ACHN (cell line): ENCODE measurements around the gene MEMO1.
"Not testable (repeated sequence)": the region's sequence is repeated elsewhere in the genome, so short reads cannot be mapped to it uniquely, and the experiment has no call there.

ENCODE experiments used
- DNase-seq: peaks from one replicate; pipeline ENCODE4 v3.0.0-alpha.2; 2015
- in situ Hi-C: cut with HindIII; loops from 2 replicates; pipeline ENCODE4 v1.10.0; 2017; ENCODE audit warnings: low sequenced_read_pairs, low pct_ligation_motif_present, low pct_unique_long_range_greater_than_20kb

The MEMO1 gene

GRCh38 chr2:31933066-31933465, 77.7 kb downstream of the MEMO1 start:
- no peak for DNase-seq
- in situ Hi-C loops, result no loop called here

GRCh38 chr2:31932589-31932988, 78.2 kb downstream of the MEMO1 start:
- no peak for DNase-seq
- in situ Hi-C loops, result no loop called here

GRCh38 chr2:31931916-31932315, 78.9 kb downstream of the MEMO1 start:
- DNase-seq, result no peak
- in situ Hi-C loops, result no loop called here

GRCh38 chr2:31925517-31925916, 85.3 kb downstream of the MEMO1 start:
- DNase-seq, result no peak
- in situ Hi-C loops, result no loop called here

- DNase-seq, result no peak
- in situ Hi-C loops, result no loop called here
Observed at GRCh38 chr2:31923662-31924061, 87.1 kb downstream of the MEMO1 start.

- in situ Hi-C loops, result no loop called here
Observed at GRCh38 chr2:31922542-31923408, 88.0 kb downstream of the MEMO1 start.

GRCh38 chr2:31920962-31921361, 89.8 kb downstream of the MEMO1 start:
- in situ Hi-C loops, result no loop called here
- DNase-seq, result no peak

More at GRCh38 chr2:31922542-31923408, 88.0 kb downstream of the MEMO1 start:
- DNase-seq, result no peak

- in situ Hi-C loops, result no loop called here
Observed at GRCh38 chr2:31919499-31919898, 91.3 kb downstream of the MEMO1 start.

GRCh38 chr2:31909661-31910060, 101.1 kb downstream of the MEMO1 start:
- no peak for DNase-seq
- in situ Hi-C loops, result no loop called here

More at GRCh38 chr2:31919499-31919898, 91.3 kb downstream of the MEMO1 start:
- DNase-seq, result no peak

GRCh38 chr2:31907491-31907890, 103.3 kb downstream of the MEMO1 start:
- in situ Hi-C loops, DNase-seq: not testable (repeated sequence)

- in situ Hi-C loops, result no loop called here
- no peak for DNase-seq
Observed at GRCh38 chr2:31903109-31903780, 107.6 kb downstream of the MEMO1 start.

- DNase-seq, result no peak
- in situ Hi-C loops, result no loop called here
Observed at GRCh38 chr2:31901900-31902299, 108.9 kb downstream of the MEMO1 start.

- in situ Hi-C loops, DNase-seq: not testable (repeated sequence)
Observed at GRCh38 chr2:31900156-31900555, 110.7 kb downstream of the MEMO1 start.

- DNase-seq, in situ Hi-C loops: not testable (repeated sequence)
Observed at GRCh38 chr2:31898346-31898745, 112.5 kb downstream of the MEMO1 start.

- DNase-seq, in situ Hi-C loops: not testable (repeated sequence)
Observed at GRCh38 chr2:31897340-31897739, 113.5 kb downstream of the MEMO1 start.

GRCh38 chr2:31896293-31896692, 114.5 kb downstream of the MEMO1 start:
- no peak for DNase-seq
- in situ Hi-C loops, result no loop called here

- in situ Hi-C loops, result no loop called here
Observed at GRCh38 chr2:31894656-31895055, 116.2 kb downstream of the MEMO1 start.

GRCh38 chr2:31893094-31893493, 117.7 kb downstream of the MEMO1 start:
- in situ Hi-C loops, result no loop called here
- no peak for DNase-seq

More at GRCh38 chr2:31894656-31895055, 116.2 kb downstream of the MEMO1 start:
- no peak for DNase-seq

GRCh38 chr2:31889044-31889443, 121.8 kb downstream of the MEMO1 start:
- in situ Hi-C loops, result no loop called here
- DNase-seq, result no peak

GRCh38 chr2:31888550-31888949, 122.3 kb downstream of the MEMO1 start:
- in situ Hi-C loops, result no loop called here
- no peak for DNase-seq
